GM23338 (cell line): ENCODE results near the gene ZNF841.

Source experiments
- CREB1 ChIP-seq: fragments of 250-450 bp; sonication (Bioruptor Pico); IDR thresholded peaks from 2 replicates; pipeline ENCODE4 v1.5.0; 2020; ENCODE audit warnings: low read depth, mild to moderate bottlenecking, moderate library complexity
- EZH2 ChIP-seq: fragments of 200-600 bp; sonication (generic); IDR thresholded peaks from one replicate; pipeline ENCODE4 v1.8.0; 2017; ENCODE audit warnings: antibody characterized with exemption, mild to moderate bottlenecking, low read depth; ENCODE audit not compliant: unreplicated experiment
- EZH2phosphoT487 ChIP-seq: fragments of 200-600 bp; sonication (generic); IDR thresholded peaks from one replicate; pipeline ENCODE4 v1.8.1; 2018; ENCODE audit warnings: antibody characterized with exemption; ENCODE audit not compliant: unreplicated experiment
- JUNB ChIP-seq: IDR thresholded peaks from one replicate; pipeline ENCODE4 v1.6.1; 2016; ENCODE audit warnings: antibody characterized with exemption; ENCODE audit not compliant: unreplicated experiment
- POLR2AphosphoS5 ChIP-seq: IDR thresholded peaks from 2 replicates; pipeline ENCODE4 v1.6.1; 2016; ENCODE audit warnings: antibody characterized with exemption, low read depth
- TF ChIP-seq, protein P1 (sequence below), 2 experiments: fragments of 200-600 bp in 1 of 2; sonication (generic) in 1 of 2; conservative IDR thresholded peaks; 2 replicates each; pipeline versions ENCODE4 v1.5.1 to v1.6.1; 2016 to 2017; ENCODE audit warnings: antibody characterized with exemption in 2 of 2, low read depth in 2 of 2, mild to moderate bottlenecking in 2 of 2, moderate library complexity in 1 of 2
- TF ChIP-seq, protein P2 (sequence below): IDR thresholded peaks from one replicate; pipeline ENCODE4 v1.6.1; 2018; ENCODE audit warnings: antibody characterized with exemption; ENCODE audit not compliant: unreplicated experiment

DNA sequence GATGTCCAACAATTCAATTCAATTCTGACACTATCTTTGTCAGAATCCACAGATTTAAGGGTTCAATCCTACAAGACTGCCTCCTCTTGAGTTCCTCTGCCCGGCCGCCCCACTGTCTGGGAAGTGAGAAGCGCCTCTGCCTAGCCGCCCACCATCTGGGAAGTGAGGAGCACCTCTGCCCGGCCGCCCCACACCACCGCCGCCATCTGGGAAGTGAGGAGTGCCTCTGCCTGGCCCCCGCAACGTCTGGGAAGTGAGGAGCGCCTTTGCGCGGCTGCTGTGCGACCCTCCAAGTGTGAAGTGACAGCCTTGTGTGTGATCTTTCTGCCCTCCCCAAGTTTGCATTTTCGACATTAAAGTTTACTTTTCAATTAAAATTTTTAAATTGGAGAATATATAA, 73.4 kb downstream of the ZNF841 start:
- TF ChIP-seq, protein P1, sequence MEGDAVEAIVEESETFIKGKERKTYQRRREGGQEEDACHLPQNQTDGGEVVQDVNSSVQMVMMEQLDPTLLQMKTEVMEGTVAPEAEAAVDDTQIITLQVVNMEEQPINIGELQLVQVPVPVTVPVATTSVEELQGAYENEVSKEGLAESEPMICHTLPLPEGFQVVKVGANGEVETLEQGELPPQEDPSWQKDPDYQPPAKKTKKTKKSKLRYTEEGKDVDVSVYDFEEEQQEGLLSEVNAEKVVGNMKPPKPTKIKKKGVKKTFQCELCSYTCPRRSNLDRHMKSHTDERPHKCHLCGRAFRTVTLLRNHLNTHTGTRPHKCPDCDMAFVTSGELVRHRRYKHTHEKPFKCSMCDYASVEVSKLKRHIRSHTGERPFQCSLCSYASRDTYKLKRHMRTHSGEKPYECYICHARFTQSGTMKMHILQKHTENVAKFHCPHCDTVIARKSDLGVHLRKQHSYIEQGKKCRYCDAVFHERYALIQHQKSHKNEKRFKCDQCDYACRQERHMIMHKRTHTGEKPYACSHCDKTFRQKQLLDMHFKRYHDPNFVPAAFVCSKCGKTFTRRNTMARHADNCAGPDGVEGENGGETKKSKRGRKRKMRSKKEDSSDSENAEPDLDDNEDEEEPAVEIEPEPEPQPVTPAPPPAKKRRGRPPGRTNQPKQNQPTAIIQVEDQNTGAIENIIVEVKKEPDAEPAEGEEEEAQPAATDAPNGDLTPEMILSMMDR (conservative IDR thresholded peaks at IDR 0.05; ENCODE audit: low read depth in 2 of 2) = no peak
- TF ChIP-seq POLR2AphosphoS5 = no peak
- TF ChIP-seq EZH2 = no peak
- TF ChIP-seq EZH2phosphoT487 = no peak
- TF ChIP-seq, protein P2, sequence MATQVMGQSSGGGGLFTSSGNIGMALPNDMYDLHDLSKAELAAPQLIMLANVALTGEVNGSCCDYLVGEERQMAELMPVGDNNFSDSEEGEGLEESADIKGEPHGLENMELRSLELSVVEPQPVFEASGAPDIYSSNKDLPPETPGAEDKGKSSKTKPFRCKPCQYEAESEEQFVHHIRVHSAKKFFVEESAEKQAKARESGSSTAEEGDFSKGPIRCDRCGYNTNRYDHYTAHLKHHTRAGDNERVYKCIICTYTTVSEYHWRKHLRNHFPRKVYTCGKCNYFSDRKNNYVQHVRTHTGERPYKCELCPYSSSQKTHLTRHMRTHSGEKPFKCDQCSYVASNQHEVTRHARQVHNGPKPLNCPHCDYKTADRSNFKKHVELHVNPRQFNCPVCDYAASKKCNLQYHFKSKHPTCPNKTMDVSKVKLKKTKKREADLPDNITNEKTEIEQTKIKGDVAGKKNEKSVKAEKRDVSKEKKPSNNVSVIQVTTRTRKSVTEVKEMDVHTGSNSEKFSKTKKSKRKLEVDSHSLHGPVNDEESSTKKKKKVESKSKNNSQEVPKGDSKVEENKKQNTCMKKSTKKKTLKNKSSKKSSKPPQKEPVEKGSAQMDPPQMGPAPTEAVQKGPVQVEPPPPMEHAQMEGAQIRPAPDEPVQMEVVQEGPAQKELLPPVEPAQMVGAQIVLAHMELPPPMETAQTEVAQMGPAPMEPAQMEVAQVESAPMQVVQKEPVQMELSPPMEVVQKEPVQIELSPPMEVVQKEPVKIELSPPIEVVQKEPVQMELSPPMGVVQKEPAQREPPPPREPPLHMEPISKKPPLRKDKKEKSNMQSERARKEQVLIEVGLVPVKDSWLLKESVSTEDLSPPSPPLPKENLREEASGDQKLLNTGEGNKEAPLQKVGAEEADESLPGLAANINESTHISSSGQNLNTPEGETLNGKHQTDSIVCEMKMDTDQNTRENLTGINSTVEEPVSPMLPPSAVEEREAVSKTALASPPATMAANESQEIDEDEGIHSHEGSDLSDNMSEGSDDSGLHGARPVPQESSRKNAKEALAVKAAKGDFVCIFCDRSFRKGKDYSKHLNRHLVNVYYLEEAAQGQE = no peak
- TF ChIP-seq CREB1 = no peak
- no peak for TF ChIP-seq JUNB
